Mucosa of stomach (tissue), 1 donor: Measurements from ENCODE around the gene TREH.

ENCODE experiments used
- H3K27me3 ChIP-seq: one replicate; pipeline ENCODE4 v1.7.0; 2013; ENCODE audit warnings: mild to moderate bottlenecking, low read length; ENCODE audit not compliant: control insufficient read depth, insufficient read depth
- H3K36me3 ChIP-seq: one replicate; pipeline ENCODE4 v1.7.0; 2013; ENCODE audit warnings: low read length; ENCODE audit not compliant: control insufficient read depth, insufficient read depth
- H3K4me1 ChIP-seq: one replicate; pipeline ENCODE4 v1.7.0; 2013; ENCODE audit warnings: mild to moderate bottlenecking, low read length; ENCODE audit not compliant: control insufficient read depth, insufficient read depth
- H3K4me3 ChIP-seq: one replicate; pipeline ENCODE4 v1.7.0; 2013; ENCODE audit warnings: low read length
- H3K9ac ChIP-seq: one replicate; pipeline ENCODE4 v1.7.0; 2013; ENCODE audit warnings: mild to moderate bottlenecking, low read length, moderate library complexity
- H3K9me3 ChIP-seq: one replicate; pipeline ENCODE4 v1.7.0; 2013; ENCODE audit warnings: mild to moderate bottlenecking, low read length, moderate library complexity; ENCODE audit not compliant: control insufficient read depth
- donor health status: Pancreatic carcinoma.

The TREH gene

DNA sequence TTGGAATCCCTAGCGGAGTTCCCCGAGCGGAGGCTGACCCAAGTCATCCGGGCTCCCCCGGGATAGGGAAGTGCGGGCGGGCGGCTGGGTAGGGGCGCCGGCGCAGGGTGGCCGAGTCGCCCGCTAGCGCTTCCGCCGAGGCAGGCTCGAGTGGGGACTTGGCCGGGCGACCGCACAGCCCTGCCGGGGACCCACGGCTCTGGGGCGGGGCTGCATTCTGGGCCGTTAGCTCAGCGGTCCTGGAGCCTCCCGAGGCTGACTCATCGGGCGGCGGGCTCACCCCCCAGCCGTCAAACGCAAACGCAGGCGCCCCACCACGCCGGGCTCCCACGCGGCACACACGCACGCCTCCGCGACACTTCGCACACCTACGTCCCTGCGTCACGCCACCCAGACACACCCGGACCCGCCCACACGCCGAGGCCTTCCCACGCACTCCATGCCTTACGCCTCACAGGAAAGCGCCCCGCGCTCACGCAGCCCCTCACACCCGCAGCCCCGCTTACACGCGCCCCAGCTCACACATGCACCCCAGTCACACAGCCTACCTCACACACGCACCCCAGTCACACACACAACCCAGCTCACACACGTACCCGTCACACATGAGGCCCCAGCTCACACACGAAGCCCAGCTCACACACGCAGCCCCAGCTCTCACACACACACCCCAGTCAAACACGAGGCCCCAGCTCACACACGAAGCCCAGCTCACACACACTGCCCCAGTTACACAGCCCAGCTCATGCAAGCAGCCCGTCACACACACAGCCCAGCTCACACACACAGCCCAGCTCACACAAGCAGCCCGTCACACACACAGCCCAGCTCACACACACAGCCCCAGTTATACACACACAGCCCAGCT, 70.9 kb downstream of the TREH start:
- Histone ChIP-seq H3K27me3 (peaks cover 45% of the 10 kb centered on the region), H3K9ac (peak overlapping the region; percentile 68), H3K36me3 (no peaks in the 10 kb centered on the region), H3K4me1 (peaks cover 36% of the 10 kb centered on the region), H3K4me3 (peak overlapping the region; percentile 4), H3K9me3 (no peaks in the 10 kb centered on the region)

DNA sequence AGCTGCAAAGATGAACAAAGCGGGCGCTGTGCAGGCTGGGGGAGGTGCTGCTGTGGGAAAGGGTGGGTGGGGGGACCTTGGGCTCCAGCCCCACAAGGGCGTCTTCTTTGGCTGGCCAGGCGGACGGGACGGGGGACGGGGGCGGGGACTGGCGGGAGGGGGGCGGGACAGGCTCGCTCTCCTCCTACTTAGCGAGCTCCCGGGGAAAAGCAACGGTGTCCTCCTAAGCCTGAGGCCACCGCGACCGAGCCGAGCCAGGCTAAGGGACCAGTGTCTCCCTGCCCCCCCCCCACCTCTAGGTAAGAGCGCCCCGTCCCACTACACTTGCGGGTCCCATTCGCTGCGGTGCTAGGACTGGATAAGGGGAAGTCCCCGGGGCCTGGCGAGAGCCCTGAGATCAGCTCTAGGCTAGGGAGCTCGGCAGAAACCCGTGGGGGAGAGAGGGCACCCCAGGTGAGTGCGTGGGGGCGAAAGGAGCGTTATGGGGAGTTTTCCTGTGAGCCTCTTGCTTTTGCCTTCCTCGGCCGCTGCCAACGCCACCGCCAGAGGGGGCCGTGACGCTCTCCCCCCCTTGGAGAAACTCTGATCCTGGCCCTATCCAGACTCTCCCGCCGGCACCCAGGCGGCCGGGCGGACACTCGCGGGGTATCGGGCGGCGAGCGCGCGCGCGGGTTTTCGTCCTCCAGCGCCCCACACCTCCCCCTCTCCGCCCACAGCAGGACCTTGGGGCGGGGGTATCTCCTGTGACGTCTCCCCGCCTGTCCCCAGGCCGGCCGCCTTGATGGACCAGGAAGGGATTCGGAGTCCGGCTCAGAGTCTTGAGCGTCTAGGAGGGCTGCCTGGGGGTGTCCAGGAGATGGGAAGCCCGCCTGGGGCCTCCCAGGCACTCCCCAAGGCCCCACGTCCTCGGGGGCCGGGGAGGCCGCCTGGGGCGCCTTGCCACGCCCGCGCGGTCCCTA, 71.8 kb downstream of the TREH start, which contains the start of gene PHLDB1:
Gene PHLDB1 (plus strand): TSS at position 215 of the 959 bp plus-strand sequence. CDS start 6,222 bp downstream, outside the sequence.
- peaks cover 45% of the 10 kb centered on the region for H3K27me3 ChIP-seq
- peaks cover 36% of the 10 kb centered on the region for H3K4me1 ChIP-seq
- H3K9ac ChIP-seq = peak within 1 kb of the TSS; percentile 68
- H3K9me3 ChIP-seq = no peaks in the 10 kb centered on the region
- H3K36me3 ChIP-seq = no peaks in the 10 kb centered on the region
- H3K4me3 ChIP-seq = peak within 1 kb of the TSS; percentile 19
